HG03095 (cell line): ENCODE measurements around the gene PLB1.

Experiments
- ATAC-seq: cut with Tn5 transposase; IDR thresholded peaks from one replicate; pipeline ENCODE4 v1.9.1; 2021; ENCODE audit warnings: moderate library complexity; ENCODE audit not compliant: unreplicated experiment

Gene PLB1

GRCh38 chr2:28587526-28588291 lies 91.8 kb downstream of the PLB1 start:
- no peak for ATAC-seq

GRCh38 chr2:28588292-28588670 lies 92.4 kb downstream of the PLB1 start:
- ATAC-seq: no peak

DNA sequence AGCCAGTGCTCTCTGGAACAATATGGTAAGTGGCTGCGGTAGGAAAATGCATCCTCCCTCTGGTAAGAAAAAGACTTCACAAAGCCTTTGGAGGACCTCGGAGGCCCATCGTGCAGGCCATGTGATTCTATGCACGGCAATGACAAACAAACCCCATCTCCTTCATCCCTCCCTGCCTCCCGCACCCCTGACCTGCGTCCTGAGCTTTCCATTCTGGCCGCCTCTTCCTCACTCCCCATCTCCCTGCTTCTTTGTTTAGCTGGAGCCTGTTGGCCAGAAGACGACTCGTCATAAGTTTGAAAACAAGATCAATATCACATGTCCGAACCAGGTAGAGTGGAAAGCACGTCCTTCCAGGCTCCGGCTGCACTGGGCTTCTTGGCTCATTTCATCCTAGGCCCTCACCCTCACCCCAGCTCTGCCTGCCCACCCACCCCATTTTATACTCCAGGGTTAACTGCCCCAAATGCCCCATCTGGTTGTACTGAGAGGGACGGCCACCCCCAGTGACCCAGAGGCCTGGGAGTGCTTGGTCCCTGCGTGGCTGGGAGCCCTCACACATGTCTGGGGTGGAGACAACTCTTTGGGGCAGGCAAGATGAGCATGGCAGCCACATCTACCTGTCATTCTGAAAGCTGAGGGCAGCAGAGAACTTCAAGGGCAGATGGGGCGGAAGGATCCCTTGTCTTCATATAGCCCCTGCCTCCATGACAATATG lies 94.0 kb downstream of the PLB1 start:
- ATAC-seq: no peak

GRCh38 chr2:28590496-28591301 lies 94.8 kb downstream of the PLB1 start:
- no peak for ATAC-seq

DNA sequence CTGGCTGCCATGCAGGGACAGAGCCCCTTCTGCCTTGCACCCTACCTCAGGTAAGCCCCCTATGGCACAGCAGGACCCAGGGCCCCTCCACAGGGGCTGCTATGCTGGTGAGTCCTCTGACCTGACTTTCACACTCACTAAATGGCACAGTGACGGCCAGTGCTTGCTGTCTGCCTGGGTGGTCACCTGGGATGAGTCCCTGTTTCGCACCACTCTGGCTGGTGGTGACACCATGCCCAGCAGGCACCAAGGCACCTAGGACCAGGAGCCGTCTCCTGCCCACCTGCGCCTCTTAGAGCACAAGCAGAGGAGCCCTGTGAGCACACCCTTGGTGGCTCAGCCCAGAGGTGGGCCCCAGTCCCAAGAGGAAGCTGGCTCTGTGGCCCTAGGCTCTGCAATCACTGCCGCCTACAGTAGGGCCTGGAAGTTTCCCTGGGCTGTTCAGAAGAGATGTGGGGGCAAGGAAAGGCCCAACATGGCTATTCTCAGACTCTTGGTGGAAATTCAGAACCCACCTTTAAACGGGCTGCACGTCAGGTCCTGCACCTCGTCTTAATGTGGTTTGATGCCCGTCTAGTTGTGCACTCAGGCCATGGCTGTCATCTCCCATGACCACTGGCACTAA lies 96.0 kb downstream of the PLB1 start:
- no peak for ATAC-seq

- ATAC-seq: no peak
Measured at GRCh38 chr2:28592481-28592880, 96.6 kb downstream of the PLB1 start.

- no peak for ATAC-seq
Measured at GRCh38 chr2:28593160-28593755, 97.4 kb downstream of the PLB1 start.

DNA sequence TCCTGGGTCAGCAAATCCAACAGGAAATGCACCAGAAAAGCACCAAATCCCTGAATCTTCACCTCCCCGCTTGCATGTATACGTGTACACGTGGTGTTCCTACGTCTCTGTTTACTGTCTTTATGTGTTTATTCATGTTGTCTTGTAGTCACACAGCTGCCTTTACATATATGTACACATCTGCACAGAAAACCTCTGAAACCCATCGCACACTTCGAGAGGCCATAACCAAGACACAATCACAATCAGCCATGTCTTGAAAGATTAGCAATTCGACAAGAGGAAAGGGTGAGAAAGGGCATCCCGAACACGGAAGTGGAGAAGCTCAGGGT lies 98.1 kb downstream of the PLB1 start:
- no peak for ATAC-seq

DNA sequence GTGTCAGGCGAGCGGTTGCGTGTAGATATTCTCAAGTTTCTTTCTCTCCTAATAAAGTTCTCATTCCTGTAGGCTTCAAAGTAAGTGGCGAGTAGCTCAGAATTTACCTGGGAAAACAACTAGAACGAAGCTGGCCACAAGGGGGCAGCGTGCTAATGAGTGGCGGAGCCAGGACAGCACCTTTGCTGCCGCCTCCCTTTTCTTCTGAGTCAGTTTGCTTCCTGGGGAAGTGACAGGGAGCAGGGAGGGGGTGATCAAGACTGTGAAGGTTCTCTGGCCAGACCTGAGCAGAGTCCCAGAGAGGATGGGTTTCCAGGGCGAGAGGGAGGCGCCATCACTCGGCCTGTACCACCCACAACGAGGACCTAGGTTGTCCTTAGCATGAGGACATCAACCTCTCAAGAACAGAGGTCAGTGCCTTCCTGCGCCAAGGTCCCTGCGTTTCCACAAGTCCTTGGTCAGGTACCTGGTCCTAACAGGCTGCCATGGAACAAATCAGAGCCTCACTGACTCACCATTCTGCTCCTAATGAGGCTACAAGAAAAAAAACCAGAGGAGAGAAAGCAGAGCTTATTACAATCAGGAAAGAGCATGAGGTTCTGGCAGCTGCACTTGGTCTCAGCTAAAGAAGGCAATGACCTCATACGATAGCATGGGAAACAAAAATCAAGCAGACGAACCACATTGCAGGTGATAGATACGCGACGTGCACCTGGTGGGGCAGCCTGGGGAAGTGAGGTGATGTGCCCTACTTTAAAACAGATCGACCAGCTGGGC lies 98.7 kb downstream of the PLB1 start:
- ATAC-seq: peak; percentile 81

GRCh38 chr2:28595323-28595722 lies 99.5 kb downstream of the PLB1 start:
- no peak for ATAC-seq

DNA sequence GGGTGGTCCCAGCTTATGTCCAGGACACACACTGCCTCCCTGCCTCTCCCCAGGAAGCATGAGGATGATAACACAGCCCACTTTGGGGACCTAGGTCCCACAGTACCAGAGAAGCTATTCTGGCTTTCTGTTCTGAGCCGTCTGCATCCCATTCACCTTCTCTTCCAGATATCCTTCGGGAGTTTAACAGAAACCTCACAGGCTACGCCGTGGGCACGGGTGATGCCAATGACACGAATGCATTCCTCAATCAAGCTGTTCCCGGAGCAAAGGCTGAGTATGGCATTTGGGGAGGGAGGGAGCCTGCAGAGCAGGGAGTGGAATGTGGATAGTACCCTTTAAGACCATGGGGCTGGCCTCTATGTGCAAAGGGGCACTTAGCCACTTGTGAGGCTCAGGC lies 102.6 kb downstream of the PLB1 start:
- ATAC-seq: no peak

GRCh38 chr2:28600181-28600580 lies 104.3 kb downstream of the PLB1 start:
- no peak for ATAC-seq

DNA sequence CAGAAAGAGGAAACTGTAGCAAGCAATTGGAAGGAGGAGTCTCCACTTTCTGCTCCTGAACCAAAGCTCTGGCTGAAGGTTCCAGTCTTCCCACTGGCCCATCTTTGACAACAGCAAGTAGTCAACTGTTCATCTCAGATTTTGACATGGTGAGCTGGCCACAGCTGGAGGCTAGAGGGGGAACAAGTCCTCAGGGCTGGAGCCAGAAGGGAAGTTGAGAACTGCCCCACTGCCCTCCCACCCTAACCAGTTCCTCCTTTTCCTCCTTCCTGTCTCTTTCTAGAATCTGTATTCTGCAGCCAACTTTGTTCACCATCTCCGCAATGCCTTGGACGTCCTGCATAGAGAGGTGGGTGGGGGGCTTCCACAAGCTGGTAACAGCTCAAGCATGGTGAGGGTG lies 105.8 kb downstream of the PLB1 start:
- ATAC-seq: no peak

- ATAC-seq: no peak
Measured at GRCh38 chr2:28602136-28602660, 106.3 kb downstream of the PLB1 start.

DNA sequence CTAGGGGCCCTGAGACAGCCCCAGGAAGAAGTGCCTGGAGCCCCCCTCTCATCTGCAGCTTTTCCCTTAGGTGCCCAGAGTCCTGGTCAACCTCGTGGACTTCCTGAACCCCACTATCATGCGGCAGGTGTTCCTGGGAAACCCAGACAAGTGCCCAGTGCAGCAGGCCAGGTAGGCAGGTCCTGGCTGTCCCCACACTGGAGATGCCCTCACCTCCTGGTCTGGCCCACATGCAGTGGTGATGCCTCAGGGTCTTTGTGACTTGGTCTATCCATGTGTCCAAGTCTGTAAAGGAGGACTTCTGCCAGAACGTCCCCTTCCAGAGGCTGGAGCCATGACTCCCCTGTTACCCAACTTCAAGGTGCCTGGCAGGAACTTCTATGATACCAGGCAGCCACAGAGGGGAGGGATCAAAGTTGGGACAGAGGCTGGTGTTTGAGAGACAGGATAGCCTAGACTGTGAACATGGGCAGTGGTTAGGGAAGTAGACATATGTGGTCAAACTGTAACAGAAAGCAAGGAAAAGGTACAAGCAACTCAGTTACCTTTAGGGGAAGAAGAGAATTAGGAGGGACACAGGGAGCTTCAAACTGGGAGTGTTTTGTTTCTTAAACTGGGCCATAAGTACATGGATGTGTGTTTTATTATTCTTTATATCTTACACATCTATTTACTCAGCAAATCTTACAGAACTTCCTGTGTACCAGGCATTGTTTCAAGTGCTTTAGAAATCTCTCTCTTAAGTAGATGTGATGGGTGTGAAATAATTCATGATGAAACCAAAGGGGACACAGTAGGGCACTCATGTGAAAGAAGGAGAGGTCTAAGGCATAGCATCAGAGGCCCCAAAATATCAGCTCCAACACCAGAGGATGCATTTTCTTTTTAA lies 107.1 kb downstream of the PLB1 start:
- no peak for ATAC-seq

- no peak for ATAC-seq
Measured at GRCh38 chr2:28603821-28604220, 108.0 kb downstream of the PLB1 start.

DNA sequence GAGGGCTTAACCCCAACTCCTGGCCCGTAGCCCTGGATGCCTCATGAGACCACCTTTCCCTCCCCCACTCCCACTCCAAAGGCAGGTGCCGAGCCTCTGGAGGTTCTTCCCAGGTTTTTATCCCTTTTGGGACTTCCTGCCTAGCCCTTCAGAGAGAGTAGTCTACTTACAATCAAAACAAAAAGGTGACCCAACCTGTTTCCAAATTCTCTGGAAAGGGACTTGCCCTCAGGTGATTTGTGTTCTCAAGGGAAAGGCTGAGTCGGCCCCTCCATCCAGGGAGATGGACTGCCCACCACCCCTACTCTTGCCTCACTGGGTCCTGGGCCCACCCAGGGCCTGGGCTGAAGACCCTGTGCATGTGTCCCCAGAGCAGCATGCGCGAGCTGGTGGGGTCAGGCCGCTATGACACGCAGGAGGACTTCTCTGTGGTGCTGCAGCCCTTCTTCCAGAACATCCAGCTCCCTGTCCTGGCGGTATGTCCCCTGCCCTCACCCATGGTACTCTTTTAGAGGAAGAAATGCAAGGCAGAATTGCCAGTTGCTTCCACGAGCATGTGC lies 108.5 kb downstream of the PLB1 start:
- ATAC-seq: no peak

DNA sequence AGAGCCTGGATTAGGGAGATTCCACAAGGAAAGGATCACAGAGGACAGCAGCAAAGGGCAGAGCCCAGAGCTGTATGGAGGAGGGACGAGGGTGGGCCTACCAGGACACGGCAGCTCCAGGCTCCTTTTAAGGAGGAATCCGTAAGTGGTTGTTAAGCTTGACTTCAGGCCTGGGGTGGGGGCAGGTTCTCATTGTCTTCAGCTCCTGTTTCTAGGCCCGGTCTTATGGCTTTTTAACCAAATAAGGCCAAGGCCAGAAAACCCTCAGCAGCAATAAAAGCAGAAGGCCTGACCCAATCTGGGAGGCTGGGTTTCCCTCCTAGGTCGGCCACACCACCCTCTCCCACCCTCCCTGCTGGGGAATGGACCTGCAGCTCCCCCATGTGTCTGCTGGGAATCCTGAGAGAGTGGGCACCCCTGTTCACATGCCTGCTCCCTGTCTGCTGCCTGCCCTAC lies 111.2 kb downstream of the PLB1 start:
- no peak for ATAC-seq
